ENCODE data around the gene ZNF2. TPM values are rescaled to one million over a fixed set of nuclear protein-coding genes. Genes with fewer than 3 reads are reported as not detected.

ZNF2 gene
- total RNA-seq, 2 donors from 2014 or later: 0.99 to 2.3 TPM

GRCh38 chr2:95158891-95159619, 6.6 kb upstream of the ZNF2 start:
- no peaks in the 10 kb centered on the region for H3K27me3 ChIP-seq
- H3K4me3 ChIP-seq: peak overlapping the region; percentile 57 to 78
- 1 to 5% methylated on average over 4 to 57 of the region's 58 CpGs for WGBS, 2 donors
- TF ChIP-seq CTCF (IDR thresholded peaks at IDR 0.05) (no peak), POLR2A (IDR thresholded peaks at IDR 0.05) (peak; percentile 14 to 41 (median 38))
- H3K27ac ChIP-seq: peak overlapping the region in 3 of 4 donors; percentile 59 to 77 (median 72)
- peaks cover 20% of the 10 kb centered on the region for H3K4me1 ChIP-seq
- intact Hi-C loops (cut with DNase I): no loop called here
- peaks cover 0 to 12% (median 0%) of the 10 kb centered on the region in 3 donors for H3K9me3 ChIP-seq
- H3K36me3 ChIP-seq (replicated peaks in 1 of 2; ENCODE audit: insufficient read depth in 1 of 2, low read depth in 2 of 2): peaks cover 0 to 5% of the 10 kb centered on the region in 2 donors
- ATAC-seq: peak; percentile 63
- peak; percentile 48 to 62 (median 51) for DNase-seq

- ATAC-seq (peak; percentile 93), DNase-seq (peak; percentile 79 to 86 (median 84))
- Histone ChIP-seq H3K27me3 (no peaks in the 10 kb centered on the region), H3K4me3 (peak within 1 kb of the TSS; percentile 57 to 78), H3K9me3 (peaks cover 0 to 12% (median 0%) of the 10 kb centered on the region in 3 donors), H3K36me3 (replicated peaks in 1 of 2; ENCODE audit: insufficient read depth in 1 of 2, low read depth in 2 of 2) (no peaks in the 10 kb centered on the region), H3K4me1 (peaks cover 28% of the 10 kb centered on the region), H3K27ac (peak within 1 kb of the TSS; percentile 51 to 77 (median 66))
- intact Hi-C loops (cut with DNase I): no loop called here
- WGBS, 2 donors: 8 to 27% methylated on average over 9 to 55 of the region's 64 CpGs
- TF ChIP-seq CTCF (IDR thresholded peaks at IDR 0.05): no peak
- TF ChIP-seq POLR2A (IDR thresholded peaks at IDR 0.05): peak; percentile 9 to 43 (median 11)
Observed at GRCh38 chr2:95159690-95160449, 5.7 kb upstream of the ZNF2 start, which contains the start of gene ZNF514. Gene ZNF514 (minus strand): TSS chr2:95159848. CDS start chr2:95153253, 6,595 bp downstream.

GRCh38 chr2:95165030-95165370, 609 bp upstream of the ZNF2 start:
- ATAC-seq: peak; percentile 38
- Histone ChIP-seq H3K36me3 (replicated peaks in 1 of 2; ENCODE audit: insufficient read depth in 1 of 2, low read depth in 2 of 2) (no peaks in the 10 kb centered on the region), H3K4me3 (peak overlapping the region; percentile 26 to 64), H3K9me3 (no peaks in the 10 kb centered on the region), H3K27ac (peak overlapping the region; percentile 75 to 97 (median 94)), H3K4me1 (peaks cover 29% of the 10 kb centered on the region), H3K27me3 (no peaks in the 10 kb centered on the region)
- 0 to 1% methylated on average over 5 to 9 of the region's 9 CpGs for WGBS, 2 donors
- TF ChIP-seq POLR2A (IDR thresholded peaks at IDR 0.05): no peak
- no peak for TF ChIP-seq CTCF (IDR thresholded peaks at IDR 0.05)
- intact Hi-C loops (cut with DNase I): no loop called here
- DNase-seq: no peak

GRCh38 chr2:95166065-95166763, 605 bp downstream of the ZNF2 start:
- no peak for ATAC-seq
- H3K4me3 ChIP-seq: peak overlapping the region; percentile 54 to 64

More at GRCh38 chr2:95166065-95166763, 605 bp downstream of the ZNF2 start:
- no peak for DNase-seq
- Histone ChIP-seq H3K27me3 (no peaks in the 10 kb centered on the region), H3K27ac (peak overlapping the region; percentile 75 to 97 (median 94)), H3K36me3 (replicated peaks in 1 of 2; ENCODE audit: insufficient read depth in 1 of 2, low read depth in 2 of 2) (no peaks in the 10 kb centered on the region), H3K9me3 (no peaks in the 10 kb centered on the region), H3K4me1 (peaks cover 29% of the 10 kb centered on the region)
- TF ChIP-seq POLR2A (IDR thresholded peaks at IDR 0.05) (no peak), CTCF (IDR thresholded peaks at IDR 0.05) (no peak)
- 4 to 5% methylated on average over 16 of the region's 16 CpGs for WGBS, 2 donors
- intact Hi-C loops (cut with DNase I): no loop called here

Measured in body of pancreas (tissue), 4 donors.